Measurements from ENCODE around the gene CCDC7.
"Not testable (repeated sequence)": the region's sequence is repeated elsewhere in the genome, so short reads cannot be mapped to it uniquely, and the experiment has no call there.

The CCDC7 gene

DNA sequence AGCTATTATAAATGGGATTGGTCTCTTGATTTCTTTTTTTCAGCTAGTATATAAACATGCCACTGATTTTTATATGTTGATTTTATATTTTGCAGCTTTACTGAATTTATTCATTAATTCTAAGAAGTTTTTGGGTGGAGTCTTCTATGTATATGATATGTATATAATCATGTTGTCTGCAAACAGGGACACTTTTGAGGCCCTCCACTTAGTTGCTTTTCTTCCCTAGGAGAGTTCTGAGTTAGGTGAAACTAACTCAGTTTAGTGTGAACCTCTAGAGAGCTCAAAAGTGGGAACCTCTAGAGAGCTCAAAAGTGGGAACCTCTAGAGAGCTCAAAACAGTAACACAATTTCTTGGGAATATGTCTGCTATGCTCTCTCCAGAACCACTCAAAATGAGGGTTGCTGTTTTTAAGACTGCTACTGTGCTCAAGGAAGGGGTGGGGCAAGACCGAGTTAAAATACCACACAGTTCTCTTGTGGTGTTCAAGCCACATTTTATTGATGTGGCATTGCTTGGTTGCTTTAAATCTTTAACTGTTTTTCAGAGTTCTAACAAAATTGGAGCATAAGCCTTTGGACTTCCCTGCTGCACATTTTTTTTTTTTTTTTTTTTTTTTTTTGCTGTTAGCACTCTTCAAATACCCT lies 13.2 kb downstream of the CCDC7 start:
- no peak for DNase-seq

DNA sequence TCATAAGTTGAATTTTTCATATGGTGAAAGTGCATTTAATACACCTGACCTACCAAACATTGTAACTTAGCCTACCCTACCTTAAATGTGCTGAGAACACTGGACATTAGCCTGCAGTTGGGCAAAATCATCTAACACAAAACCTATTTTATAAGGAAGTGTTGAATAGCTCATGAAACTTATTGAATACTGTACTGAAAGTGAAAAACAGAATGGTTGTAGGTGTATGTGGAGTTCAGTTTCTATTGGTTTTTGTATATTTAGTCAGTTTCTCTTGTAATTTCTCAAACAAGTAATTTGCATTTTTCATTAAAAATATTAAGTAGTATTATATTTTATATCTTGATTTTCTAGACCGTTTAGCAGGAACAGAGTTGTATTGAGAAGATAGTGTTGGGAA lies 15.3 kb downstream of the CCDC7 start:
- DNase-seq = no peak

DNA sequence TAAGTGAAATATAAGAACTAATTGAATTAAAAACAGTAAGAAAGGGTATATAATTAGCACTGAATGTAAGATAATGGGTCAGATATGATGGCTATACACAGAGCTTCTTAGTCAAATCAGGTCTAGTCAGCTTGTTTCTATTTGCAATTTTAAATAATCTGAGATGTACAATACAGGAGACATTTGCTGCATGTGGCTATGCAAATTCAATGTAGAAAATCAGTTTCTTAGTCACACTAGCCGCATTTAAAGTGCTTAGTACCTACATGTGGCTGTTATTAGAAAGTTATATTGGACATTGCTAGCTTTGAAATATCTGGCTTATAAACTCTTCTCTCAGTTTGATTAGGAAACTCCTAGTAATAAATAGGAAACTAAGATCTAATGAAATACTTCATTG lies 25.3 kb downstream of the CCDC7 start:
- DNase-seq = no peak

DNA sequence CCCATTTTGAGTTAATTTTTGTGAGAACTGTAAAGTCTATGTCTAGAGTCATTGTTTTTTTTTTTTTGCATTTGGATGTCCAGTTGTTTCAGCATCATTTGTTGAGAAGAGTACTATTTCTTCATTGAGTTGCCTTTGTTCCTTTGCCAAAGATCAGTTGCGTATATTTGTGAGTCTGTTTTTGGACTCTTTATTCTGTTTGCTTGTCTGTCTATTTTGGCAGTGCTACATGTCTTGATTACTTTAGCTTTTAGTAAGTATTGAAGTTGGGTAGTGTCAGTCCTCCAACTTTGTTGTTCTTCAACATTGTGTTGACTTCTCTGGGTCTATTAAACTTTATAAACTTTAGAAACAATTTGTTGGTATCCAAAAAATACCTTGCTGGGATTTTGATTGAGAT lies 31.6 kb downstream of the CCDC7 start:
- no peak for DNase-seq

DNA sequence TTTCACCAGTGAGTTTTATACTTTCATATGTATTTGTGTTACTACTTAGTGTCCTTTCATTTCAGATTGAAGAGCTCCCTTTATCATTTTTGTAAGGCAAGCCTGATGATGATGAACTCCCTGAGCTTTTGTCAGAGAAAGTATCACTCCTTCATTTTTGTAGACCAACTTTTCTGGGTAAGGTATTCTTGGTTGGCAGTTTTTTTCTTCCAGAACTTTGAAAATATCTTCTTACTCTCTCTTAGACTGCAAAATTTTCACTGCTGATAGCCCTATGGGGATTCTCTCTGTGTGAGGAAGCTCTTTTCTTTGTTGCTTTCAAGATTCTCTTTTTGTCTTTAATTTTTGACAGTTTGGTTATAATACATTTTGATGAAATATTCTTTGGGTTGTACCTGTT lies 35.7 kb downstream of the CCDC7 start:
- DNase-seq = no peak

DNA sequence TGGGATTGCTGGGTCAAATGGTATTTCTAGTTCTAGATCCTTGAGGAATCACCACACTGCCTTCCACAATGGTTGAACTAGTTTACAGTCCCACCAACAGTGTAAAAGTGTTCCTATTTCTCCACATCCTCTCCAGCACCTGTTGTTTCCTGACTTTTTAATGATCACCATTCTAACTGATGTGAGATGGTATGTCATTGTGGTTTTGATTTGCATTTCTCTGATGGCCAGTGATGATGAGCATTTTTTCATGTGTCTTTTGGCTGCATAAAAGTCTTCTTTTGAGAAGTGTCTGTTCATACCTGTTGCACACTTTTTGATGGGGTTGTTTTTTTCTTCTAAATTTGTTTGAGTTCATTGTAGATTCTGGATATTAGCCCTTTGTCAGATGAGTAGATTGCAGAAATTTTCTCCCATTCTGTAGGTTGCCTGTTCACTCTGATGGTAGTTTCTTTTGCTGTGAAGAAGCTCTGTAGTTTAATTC lies 37.1 kb downstream of the CCDC7 start:
- DNase-seq = not testable (repeated sequence)

DNA sequence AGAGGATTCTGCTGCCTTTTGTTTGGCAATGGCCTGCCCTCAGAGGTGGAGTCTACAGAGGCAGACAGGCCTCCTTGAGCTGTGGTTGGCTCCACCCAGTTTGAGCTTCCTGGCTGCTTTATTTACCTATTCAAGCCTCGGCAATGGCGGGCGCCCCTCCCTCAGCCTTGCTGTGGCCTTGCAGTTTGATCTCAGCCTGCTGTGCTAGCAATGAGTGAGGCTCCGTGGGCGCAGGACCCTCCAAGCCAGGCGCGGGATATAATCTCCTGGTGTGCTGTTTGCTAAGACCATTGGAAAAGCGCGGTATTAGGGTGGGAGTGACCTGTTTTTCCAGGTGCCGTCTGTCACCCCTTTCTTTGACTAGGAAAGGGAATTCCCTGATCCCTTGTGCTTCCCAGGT lies 42.1 kb downstream of the CCDC7 start:
- not testable (repeated sequence) for DNase-seq

DNA sequence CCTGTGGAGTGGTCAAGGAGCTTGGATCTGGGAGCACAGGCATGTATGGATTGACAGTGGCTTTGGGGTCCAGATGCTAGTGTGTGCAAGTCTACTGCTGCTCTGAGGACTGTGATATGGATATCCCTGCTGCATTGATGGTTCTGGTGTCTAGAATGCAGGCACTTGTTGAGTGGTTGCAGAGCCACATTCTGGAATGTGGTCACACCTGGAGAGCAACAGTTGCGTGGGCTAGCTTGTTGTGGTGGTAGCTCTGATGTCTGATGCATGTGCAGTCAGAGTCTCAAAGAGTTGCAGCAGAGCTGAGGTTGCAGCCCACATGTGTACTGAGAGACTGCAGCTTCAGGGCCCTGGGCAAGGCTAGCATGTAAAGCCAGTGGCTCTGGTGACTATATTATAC lies 43.2 kb downstream of the CCDC7 start:
- no peak for DNase-seq

DNA sequence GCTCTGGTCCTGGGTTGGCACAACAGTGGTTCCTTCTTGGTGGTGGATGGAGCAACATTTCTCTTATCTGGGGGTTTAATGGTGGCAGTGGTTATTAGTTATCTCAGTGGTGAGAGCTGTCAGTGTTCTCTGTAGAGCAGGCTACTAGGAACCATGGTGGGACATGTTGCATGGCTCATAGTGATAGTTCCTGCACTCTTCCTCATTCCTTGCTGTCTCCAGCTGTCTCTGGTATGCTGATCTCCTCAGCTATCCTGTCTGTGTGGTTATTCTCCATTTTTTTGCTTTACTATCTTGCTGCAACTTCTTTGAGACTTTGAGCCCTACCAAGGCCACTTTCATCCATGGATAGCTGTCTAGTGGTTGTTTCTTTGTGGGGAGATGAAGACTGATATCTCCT lies 44.0 kb downstream of the CCDC7 start:
- no peak for DNase-seq

DNA sequence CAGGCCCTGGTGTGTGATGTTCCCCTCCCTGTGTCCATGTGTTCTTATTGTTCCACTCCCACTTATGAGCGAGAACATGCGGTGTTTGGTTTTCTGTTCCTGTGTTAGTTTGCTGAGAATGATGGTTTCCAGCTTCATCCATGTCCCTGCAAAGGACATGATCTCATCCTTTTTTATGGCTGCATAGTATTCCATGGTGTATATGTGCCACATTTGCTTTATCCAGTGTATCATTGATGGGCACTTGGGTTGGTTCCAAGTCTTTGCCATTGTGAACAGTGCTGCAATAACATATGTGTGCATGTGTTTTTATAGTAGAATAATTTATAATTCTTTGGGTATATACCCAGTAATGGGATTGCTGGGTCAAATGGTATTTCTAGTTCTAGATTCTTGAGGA lies 48.6 kb downstream of the CCDC7 start:
- DNase-seq = not testable (repeated sequence)

DNA sequence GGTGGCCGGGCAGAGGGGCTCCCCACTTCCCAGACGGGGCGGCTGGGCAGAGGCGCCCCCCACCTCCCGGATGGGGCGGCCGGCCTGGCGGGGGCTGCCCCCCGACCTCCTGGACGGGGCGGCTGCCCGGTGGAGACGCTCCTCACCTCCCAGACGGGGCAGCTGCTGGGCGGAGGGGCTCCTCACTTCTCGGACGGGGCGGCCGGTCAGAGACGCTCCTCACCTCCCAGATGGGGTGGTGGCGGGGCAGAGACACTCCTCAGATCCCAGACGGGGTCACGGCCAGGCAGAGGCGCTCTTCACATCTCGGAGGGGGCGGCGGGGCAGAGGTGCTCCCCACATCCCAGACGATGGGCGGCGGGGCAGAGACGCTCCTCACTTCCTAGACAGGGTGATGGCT lies 54.2 kb downstream of the CCDC7 start:
- not testable (repeated sequence) for DNase-seq

DNA sequence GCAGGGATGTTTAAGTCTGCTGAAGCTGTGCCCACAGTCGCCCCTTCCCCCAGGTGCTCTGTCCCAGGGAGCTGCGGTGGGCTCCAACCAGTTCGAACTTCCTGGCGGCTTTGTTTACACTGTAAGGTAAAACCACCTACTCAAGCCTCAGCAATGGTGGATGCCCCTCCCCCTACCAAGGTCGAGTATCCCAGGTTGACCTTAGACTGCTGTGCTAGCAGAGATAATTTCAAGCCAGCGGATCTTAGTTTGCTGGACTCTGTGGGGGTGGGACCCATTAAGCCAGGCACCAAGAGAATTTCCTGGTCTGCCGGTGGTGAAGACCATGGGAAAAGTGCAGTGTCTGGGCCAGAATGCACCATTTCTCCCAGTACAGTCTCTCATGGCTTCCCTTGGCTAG lies 56.0 kb downstream of the CCDC7 start:
- no peak for DNase-seq

DNA sequence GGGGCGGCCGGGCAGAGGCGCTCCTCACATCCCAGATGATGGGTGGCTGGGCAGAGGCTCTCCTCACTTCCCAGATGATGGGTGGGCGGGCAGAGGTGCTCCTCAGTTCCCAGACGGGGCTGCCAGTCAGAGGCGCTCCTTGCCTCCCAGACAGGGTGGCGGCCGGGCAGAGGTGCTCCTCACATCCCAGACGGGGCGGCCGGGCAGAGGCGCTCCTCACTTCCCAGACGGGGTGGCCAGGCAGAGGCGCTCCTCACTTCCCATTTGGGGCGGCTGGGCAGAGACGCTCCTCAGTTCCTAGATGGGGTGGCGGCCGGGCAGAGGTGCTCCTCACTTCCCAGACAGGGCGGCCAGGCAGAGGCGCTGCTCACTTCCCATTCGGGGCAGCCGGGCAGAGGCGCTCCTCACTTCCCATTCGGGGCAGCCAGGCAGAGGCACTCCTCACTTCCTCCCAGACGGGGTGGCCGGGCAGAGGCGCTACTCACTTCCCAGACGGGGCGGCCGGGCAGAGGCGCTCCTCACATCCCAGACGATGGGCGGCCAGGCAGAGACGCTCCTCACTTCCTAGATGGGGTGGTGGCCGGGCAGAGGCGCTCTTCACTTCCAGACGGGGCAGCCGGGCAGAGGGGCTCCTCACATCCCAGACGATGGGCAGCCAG lies 60.0 kb downstream of the CCDC7 start:
- not testable (repeated sequence) for DNase-seq

DNA sequence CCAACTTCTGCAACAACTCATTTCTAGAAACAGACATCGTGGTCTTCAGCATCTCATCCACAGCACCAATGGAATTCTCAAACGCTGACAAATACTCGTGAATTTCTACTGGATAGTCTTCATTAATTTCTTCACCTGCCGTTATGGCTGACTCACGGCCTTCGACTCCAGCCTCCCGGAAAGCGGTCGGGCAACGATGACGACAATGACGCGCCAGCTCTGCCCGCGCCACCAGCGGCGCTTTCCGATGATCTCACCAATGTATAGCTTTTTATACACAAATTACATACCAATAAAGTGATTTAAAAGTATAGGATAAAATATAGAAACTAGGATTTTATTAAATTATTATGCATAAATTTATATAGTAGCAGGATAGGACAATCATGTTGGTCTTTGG lies 65.7 kb downstream of the CCDC7 start:
- no peak for DNase-seq

DNA sequence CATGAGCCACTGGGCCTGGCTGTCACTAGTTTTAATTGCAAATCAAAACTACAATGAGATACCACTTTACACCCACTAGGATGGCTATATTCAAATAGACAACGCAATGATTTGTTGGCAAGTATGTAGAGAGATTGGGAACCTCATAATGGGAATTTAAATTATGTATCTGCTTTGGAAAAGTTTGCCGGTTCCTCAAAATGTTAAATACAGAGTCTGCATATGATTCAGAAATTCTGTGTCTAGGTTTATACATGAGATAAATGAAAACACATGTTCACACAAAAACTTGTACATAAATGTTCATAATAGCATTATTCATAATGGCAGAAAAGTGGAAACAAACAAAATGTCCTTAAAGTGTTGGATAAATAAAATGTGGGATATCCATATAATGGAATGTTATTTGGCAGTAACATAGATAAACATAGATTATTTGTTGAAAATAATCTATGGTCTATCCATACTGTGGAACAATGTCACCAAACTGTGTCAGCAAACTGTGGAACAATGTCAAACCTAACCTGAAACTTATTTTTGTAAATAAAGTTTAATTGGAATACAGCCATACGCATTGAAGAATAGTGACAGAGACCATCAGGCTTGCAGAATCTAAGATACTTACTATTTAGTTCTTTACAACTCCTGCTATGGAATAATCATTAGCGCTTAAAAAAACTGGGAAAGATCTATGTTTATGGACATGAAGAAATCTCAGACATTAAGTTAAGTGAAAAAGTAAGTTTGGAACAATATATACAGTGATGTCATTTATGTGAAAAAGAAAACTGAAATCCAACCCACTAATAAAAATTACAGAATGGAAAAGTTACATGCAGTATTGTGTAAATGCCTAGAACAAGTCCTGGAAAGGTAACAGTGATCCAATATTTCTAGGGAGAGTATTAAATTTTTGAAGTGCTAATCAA lies 70.9 kb downstream of the CCDC7 start:
- no peak for DNase-seq

DNA sequence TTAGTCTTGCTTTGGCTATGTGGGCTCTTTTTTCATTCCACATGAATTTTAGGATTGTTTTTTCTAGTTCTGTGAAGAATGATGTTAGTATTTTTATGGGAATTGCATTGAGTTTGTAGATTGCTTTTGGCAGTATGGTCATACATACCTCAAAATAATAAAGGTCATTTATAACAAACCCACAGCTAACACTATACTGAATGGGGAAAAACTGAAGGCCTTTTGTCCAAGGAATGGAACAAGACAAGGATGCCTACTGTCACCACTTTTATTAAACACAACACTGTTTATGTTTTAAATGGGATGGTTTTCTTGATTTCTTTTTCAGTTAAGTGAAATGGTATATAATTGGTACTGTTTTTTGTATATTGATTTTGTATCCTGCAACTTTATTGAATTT lies 84.3 kb downstream of the CCDC7 start:
- no peak for DNase-seq

DNA sequence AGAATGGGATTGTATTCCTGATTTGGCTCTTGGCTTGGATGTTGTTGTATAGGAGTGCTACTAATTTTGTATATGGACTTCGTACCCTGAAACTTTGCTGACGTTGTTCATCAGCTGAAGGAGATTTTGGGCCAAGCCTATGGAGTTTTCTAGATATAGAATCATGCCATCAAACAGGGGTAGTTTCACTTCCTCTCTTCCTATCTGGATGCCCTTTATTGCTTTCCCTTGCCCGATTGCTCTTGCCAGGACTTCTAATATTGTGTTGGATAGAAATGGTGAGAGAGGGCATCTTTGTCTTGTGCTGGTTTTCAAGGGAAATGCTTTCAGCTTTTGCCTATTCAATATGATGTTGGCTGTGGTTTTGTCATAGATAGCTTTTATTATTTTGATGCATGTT lies 92.3 kb downstream of the CCDC7 start:
- DNase-seq = no peak

DNA sequence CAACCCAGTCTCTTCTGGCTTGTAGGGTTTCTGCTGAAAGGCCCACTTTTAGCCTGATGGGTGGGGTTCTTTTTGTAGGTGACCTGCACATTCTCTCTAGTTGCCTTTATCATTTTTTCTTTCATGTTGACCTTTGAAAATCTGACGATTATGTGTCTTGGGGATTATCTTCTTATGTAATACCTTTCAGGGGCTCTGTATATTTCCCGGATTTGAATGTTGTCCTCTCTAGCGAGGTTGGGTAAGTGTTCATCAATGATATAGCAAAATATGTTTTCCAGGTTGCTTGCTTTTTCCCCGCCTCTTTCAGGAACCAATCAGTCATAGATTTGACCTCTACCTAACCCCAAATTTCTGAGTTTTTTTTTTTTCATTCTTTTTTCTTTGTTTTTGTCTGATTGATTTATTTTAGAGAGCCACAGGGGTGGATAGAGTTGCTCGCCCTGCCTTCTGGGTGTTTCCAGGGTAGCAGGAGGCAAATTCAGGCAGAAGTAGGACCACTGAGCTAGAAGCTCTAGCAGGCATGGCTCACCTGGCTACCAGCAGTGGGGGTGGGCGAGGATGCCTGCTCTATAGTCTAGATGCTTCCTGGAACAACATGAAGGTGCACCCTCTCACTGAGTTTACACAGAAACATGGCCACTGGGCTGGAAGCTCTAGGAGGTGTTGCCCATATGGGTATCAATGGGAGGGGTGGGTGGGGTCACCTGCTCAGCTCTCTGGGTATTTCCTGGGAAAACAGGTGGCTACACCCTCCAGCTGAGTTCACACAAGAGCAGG lies 94.9 kb downstream of the CCDC7 start:
- DNase-seq = no peak

DNA sequence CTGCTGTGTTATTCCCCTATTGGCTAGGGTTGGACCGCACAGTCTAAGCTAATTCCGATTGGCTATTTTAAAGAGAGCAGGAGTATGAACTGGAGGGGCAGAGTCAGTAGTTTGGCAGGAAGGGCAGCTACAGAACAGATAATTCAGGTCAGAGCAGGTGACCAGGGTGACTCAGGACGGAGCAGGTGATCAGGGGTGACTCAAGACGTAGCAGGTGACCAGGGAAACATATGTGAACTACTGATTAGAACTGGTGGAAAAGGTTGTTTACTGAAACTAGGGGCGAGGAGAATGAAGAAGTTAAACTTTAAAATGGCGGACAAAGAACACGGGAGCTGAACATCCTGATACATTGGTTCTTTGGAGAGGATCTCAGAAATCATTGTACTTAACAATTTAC lies 102.3 kb downstream of the CCDC7 start:
- no peak for DNase-seq

DNA sequence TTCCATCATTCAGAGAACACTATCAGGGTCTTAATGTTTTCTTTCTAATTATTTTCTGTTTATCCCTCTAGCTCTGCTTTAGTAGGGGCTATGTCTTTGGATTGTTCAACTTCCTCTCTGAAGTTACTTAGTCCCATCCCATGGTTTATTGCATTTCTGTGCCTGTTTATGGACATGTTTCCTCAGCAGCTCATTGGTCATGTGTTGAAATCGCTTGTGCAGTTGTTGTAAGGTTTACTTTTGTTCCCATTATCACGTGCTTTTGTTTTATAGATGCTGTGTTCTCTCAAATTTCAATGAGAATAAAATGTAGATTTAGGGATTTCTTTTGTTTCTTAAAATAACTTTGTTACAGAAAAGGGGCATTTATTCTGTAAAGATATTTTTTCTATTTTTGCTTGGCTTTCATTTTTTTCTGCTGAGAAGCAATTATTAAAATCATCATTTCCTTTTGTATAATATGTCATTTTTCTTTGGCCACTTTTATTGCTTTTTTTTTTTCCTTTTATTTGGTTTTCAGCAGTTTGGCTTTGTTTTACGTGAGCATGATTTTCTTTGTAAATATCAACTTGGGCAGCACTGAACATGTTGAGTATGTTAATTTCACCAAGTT lies 110.9 kb downstream of the CCDC7 start:
- DNase-seq = no peak

DNA sequence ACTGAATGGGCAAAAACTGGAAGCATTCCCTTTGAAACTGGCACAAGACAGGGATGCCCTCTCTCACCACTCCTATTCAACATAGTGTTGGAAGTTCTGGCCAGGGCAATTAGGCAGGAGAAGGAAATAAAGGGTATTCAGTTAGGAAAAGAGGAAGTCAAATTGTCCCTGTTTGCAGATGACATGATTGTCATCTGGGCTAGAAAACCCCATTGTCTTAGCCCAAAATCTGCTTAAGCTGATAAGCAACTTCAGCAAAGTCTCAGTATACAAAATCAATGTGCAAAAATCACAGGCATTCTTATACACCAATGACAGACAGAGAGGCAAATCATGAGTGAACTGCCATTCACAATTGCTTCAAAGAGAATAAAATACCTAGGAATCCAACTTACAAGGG lies 116.8 kb downstream of the CCDC7 start:
- DNase-seq = not testable (repeated sequence)

DNA sequence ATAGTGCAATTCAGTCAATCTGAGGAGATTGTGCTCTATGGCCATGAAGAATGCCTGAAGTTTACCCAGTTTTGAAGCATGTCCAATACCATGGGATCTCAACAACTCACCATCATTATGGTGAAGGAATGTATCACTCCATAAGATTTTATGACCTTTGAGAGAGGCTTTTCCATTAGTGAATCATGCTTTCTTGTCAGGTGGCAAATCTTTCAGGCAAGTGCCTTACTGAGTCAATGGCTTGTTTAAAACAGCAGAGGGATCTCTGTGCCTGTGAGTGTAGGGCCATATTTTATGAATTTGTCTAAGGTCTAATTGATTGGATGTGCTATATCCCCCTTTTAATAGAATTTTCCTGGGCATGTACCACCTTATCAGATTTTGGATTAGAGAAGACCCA lies 131.5 kb downstream of the CCDC7 start:
- no peak for DNase-seq

DNA sequence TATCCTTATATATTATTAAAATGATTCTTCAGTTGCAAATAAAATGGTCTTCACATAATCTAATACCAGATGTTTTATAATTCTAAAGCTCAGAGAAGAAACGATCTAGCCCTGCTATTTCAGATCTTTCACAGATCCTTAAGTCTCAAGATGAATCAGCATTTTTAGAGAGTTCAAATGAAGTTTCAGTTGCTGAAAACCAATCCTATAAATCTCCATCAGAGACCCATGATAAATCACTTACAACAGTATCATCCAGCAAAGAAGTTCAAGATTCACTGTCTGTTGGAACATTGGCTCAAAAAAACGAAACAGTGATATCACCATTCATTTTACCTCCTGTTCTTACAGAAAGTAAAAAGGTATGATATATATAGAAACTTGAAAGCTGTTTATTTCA lies 137.0 kb downstream of the CCDC7 start:
- no peak for DNase-seq
